GM21360 (cell line): ENCODE data around the gene VSTM2B.
"Not testable (repeated sequence)": the region's sequence is repeated elsewhere in the genome, so short reads cannot be mapped to it uniquely, and the experiment has no call there.

Source experiments
- ATAC-seq: cut with Tn5 transposase; IDR thresholded peaks from one replicate; pipeline ENCODE4 v1.9.1; 2021; ENCODE audit warnings: mild to moderate bottlenecking, moderate library complexity; ENCODE audit not compliant: unreplicated experiment

The VSTM2B gene

DNA sequence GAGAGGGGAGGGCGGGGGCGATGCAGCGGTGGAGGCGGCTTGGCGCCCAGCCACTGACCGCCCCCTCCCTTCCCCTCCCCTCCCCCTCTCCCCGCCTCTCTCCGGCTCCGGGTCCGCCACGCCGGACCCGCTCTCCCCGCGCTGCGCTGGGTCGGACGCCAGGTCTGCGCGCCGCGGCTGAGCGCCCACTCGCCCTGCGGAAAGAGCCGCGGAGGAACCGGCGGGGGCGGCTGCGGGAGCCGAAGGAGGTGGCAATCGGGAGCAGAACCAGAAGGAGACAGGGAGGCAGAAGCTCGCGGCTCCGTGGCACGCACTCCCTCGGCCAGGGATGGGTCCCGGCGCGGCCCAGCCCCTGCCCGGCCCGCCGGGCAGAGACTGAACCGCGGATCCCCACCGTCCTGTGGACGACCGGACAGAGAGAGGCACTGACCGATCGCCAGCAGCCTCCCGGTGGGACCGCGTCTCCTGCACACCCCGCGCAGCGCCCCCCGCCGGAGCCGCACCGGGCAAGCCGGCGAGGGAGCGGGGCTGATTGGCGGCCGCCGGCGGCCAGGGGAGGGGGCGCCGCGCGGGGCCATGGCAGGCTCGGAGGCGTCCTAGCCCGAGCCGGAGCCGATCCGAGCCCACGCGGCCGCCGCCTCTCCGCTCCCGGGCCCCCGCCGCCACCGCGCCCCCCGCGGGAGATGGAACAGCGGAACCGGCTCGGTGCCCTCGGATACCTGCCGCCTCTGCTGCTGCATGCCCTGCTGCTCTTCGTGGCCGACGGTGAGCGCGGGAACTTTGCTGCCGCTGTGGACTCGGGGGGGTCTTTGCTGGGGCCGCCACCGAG lies at the start of gene VSTM2B:
VSTM2B (plus strand) TSS at position 94 of the 829 bp plus-strand sequence; CDS start at position 684, 590 bp downstream.
- no peak for ATAC-seq

- ATAC-seq: no peak
These were observed 49.3 kb upstream of the VSTM2B start for GRCh38 chr19:29476528-29476927.

DNA sequence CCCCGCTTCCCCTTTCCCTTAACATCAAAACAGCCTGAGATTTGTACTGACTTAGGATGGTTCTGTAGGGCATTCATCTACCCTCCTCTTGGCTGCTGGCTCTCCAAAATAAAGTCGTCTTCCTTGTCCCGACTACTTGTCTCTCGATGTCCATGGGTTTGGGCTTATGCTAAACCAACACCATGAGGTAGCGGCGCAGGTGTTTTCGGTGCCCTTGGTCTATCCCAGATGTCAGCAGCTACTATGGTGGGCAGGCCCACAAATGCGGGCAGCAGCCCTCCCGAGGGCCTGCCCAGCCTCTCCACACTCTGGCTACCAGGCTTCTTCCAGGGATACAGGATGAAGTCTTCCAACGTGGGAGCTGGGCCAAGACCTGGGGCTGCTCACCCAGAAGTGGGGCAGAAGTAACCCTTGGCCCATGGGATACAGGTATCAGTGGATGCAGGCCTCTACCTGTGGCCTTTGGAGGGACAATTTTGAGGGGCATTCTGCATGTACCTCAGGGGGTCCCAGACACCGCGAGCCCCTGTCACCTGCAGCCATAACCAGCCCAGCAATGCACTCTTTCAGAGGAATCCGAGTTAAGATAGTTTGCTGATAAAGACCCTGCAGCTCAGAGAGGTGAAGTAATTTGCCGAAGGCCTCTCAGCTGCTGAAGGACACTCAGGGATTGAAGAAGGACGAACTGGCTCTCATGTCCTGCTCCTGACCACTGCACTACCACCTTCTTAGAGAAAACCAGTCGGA lies 47.8 kb upstream of the VSTM2B start:
- ATAC-seq: no peak

GRCh38 chr19:29478578-29479565 lies 46.9 kb upstream of the VSTM2B start:
- ATAC-seq: no peak

DNA sequence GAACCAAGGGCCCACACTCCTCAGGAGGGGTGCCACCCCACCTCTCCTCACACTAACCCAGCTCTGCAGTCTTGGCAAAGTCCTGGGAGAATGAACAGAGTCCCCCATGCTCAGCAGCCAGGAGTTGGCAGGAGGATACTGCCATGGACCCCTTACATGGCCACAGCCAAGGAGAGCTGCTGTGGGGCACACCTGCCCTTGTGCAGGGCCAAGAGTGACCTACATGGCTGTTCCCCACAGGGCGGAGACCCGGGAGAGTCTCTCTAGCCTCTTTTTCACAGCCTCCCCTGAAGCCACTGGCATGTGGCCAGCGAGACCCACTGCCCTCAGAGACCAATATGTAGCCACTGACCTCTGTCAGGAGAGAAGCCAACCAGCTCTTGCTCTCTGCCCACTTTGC lies 45.9 kb upstream of the VSTM2B start:
- no peak for ATAC-seq

- no peak for ATAC-seq
These were observed 45.3 kb upstream of the VSTM2B start for GRCh38 chr19:29480507-29480906.

DNA sequence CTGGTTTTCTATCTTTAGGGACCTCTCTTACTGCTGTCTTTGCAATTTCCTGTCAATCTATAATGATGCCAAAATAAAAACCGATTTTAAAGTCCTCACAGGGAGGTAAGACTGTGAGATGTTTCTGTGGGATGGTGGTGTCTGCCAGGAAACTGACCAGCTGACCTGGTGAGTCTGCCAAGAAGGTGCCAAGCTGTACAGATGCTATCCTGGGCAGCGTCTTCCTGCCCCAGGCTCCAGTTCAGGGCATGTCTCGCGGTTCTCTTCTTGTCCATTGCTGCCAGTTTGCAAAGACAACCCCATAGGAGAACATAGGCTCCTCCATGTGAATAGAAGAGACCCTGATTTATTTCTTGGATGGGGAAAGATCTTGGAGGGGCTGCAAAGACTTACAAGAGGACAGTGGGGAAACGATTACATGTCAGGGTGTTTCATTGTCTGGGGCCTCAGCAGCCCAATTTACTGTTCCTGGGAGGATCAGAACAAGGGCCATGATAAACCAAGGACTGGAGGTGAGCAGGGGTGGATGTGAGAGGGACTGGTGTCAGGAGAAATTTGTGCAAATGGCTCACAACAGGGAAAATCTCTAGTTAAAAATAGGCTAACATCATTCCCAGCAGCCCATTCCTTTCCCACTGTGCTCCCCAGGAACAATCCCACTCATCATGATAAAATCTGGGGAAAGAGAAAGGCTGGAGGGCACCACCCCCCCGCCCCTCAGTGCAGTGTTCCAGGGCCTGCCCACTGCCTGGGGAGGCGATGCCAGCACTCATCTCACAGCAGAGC lies 42.7 kb upstream of the VSTM2B start:
- ATAC-seq: no peak

DNA sequence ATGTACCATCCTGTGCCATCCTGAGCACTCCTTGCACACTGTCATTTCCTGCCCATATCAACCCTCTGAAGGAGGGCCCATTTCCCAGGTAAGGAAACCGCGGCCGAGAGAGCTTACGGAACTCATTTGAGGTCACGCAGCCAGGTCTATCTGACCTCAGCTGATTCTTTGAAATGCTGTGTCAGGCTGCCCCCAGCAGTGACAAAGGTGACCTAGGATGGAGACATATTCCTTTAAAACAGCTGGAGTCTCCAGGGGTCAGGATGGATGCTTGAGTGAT lies 42.2 kb upstream of the VSTM2B start:
- ATAC-seq: no peak

DNA sequence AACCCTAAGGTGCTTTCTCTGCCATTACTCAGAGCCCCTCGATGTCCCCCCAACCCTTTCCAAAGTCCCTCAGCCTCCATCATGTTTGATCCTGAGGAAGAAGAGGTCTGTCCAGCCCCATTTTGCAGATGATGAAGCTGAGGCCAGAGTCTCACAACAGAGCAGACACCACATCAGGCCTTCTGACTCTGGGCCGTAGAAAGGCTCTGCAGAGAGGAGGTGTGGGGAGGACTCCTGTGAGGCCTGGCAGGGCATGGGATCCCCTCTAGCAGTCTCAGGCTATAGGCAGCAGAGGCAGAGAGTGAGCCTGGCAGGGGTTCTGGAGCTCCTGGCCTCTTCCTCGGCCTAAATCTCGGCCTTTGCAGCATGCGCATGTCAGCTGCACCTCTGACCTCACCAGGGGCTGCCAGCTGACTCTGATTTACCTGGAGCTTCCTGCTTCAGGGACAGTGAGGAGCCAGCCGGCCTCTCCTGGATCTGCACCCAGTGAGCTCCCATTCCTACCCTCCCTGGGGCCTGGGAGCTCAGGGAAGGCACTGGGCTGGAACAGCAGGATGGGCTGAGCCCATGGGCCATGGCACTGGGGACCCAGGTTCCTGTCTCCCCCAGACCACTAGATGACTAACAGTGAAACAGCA lies 41.7 kb upstream of the VSTM2B start:
- ATAC-seq: no peak

- ATAC-seq: no peak
These were observed 40.9 kb upstream of the VSTM2B start for GRCh38 chr19:29484876-29485275.

- no peak for ATAC-seq
These were observed 40.5 kb upstream of the VSTM2B start for GRCh38 chr19:29485293-29485692.

- ATAC-seq: not testable (repeated sequence)
These were observed 38.8 kb upstream of the VSTM2B start for GRCh38 chr19:29486961-29487360.

DNA sequence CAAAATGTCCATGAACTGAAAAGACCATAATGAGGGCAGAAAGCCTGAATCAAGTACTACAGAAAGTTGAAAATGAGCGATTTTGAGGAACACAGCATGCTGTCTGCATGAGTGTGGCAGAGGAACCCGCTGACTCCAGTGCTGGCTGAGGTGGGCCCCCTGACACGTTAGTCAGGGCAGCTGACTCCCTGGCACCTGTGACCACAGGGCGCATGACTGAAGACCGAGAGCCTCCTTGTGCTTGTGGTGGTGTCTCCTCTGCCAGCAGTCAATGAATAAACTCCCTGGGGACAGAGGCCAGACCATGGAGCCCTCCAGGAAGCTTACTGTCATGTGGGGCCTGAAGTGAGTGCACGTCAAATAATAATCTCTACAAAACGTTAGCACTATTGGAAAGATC lies 38.4 kb upstream of the VSTM2B start:
- no peak for ATAC-seq

GRCh38 chr19:29488316-29488715 lies 37.5 kb upstream of the VSTM2B start:
- no peak for ATAC-seq

- no peak for ATAC-seq
These were observed 36.4 kb upstream of the VSTM2B start for GRCh38 chr19:29489172-29489951.

GRCh38 chr19:29491491-29491890 lies 34.3 kb upstream of the VSTM2B start:
- no peak for ATAC-seq

GRCh38 chr19:29491995-29492577 lies 33.7 kb upstream of the VSTM2B start:
- ATAC-seq: no peak

DNA sequence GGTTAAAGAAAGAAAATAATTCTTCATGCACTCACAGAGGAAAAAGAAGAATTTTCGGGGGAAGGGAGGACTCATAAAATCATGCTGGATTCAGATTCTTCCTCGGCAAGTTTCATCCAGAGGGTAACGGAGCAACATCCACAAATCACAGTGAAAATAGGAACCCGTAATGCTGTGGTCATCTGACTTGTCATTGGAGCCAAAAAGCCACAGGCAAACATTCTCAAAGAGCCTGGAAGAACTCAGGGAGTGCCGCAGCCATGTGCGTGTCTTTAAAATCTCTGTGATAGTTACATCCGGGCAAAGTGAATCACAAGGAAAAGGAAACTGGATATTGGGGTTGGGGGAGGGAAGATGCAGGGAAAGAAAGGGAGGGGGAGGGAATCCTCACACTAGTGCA lies 33.0 kb upstream of the VSTM2B start:
- no peak for ATAC-seq

GRCh38 chr19:29495091-29495490 lies 30.7 kb upstream of the VSTM2B start:
- ATAC-seq: no peak
